HuH-7 (cell line): Measurements from ENCODE around the gene PRELID2.

Experiments used
- DNase-seq: peaks from one replicate; pipeline ENCODE4 v3.0.0; 2011; ENCODE audit warnings: low spot score

PRELID2 gene

DNA sequence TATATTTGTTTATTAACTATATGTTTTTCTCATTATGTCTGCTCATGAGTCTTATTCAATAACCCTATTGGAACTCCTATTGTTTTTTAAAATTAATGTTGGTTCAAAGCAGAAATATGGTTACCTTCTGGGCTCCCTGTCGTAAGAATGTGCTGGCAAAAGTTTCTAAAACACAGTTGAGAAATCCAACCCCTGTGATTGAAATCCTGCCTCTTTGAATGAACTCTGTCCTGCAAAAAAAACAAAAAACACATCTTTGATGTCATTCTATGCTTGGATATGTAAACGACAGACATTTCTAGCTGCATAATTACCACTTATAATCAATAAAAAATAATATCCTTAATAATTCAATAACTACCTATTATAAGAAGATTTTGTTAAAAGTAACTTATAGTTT, 38.8 kb downstream of the PRELID2 start:
- DNase-seq = no peak

DNA sequence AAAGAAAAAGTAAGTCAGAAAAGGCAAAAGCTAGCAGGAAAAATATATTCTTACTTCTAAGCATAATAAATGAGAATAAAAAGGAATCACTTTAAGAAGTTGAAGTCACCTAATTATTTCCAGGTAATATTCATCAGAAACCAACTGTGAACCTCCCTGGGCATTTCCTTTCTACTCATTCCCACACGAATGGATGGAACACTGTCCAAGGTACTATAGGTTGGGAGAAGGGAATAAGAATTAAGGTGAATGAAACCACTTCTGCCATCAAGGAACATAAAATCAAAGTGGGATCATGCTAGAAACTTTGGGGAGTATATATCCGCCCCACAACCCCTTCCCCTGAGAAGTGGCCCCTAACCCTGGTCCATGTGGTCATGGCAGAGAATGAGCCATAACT, 41.6 kb downstream of the PRELID2 start:
- no peak for DNase-seq

DNA sequence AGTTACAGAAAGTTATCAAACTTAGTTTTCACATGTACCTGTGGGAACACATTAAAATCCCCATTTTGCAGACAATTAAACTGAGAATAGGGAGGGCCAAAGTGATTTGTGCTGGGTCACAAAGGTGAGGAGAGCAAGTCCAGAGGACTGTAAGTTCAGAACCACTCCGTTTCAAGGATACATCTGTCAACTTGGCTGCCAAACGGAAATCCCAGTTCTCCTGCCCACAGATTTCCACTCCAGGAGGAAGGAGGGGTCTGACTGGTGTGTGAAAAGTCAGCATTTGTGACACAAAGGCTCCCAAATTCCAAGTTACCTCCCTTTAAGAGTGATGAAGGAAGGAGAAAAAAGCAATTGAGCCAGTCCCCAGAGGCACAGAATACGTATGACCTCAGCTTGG, 42.3 kb downstream of the PRELID2 start:
- no peak for DNase-seq

DNA sequence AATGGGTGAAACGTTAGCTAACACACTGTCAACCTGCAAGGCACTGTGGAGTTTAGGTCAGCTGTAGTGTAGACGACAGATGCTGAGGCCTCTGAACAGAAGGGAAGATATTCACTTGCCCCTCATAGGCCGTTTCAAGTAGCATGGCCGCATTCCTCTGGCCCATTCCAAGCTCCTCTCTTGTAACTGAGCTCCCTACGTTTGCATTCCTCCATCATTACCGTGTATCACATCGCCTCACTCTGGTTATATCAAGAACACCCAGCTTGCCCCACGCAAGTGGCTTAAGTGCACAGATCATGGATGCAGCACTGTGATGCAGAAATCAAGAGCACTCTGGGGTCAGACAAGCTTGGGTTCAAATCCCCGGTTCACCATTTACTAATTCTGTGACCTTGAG, 43.3 kb downstream of the PRELID2 start:
- no peak for DNase-seq

DNA sequence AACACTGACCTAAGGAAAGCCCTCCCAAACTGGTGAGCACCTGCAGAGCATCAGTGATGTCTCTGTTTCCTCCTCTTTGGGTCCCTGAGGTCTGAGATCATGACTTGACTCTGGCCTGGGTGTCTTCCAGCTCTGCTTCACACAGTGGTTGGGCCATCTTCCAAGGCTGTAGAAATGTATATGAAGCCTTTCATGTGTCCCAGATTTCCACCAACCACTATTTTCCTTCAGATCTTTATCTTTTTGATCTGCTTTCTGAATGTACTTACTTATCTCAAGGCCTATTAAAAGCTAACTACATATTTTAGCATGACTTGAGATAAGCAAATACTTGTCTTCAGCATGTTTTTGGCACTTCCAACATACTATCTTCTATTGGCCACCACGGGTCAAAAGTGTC, 47.1 kb downstream of the PRELID2 start:
- DNase-seq = no peak

DNA sequence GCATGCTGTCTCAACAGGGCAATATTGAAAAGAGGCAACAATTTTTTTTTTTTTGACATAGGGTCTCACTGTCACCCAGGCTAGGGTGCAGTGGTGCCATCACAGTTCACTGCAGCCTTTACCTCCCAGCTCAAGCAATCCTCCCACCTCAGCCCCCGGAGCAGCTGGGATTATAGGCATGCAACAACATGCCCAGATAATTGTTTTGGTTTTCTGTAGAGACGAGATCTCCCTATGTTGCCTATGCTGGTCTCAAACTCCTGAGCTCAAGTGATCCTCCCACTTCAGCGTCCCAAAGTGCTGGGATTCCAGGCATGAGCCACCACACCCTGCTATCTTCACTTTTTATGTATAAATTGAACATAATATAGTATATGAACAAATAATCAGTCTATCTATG, 47.6 kb downstream of the PRELID2 start:
- DNase-seq = no peak

DNA sequence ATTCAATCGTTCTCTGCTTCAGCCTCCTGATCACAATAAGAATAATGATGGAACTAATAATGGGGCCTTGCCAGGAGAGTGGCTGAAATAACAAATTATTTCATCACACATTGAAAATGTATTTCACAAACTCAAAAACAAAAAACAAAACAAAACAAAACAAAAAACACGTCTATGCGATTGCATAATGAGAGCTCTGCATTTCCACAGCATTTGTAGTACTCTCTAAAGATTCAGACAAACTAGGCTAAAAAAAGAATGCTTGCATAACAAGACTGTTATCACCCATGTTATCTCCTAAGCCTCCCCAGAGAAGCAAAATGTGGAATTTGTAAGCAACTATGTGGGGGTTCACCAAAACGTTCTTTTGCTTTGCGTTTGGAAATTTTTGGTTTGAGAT, 48.1 kb downstream of the PRELID2 start:
- no peak for DNase-seq

DNA sequence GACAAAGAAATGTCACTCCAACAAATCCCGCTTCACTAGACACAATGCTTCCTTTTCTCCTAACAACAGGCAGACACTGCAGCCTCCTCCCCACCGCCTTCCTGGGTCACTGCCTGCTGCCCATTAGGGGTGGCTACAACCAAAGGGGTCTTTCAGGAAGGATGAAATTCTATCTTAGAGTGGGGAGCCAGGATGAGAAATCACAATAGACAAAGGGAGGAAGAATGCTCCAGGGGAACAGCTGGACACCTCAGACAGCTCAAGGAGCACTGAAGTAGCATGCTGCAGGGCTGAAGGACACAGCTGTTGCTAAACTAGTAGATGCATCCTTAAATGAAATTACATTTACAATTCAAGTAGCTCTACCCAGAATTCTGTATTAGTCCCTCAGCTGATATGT, 54.2 kb downstream of the PRELID2 start:
- DNase-seq = no peak

DNA sequence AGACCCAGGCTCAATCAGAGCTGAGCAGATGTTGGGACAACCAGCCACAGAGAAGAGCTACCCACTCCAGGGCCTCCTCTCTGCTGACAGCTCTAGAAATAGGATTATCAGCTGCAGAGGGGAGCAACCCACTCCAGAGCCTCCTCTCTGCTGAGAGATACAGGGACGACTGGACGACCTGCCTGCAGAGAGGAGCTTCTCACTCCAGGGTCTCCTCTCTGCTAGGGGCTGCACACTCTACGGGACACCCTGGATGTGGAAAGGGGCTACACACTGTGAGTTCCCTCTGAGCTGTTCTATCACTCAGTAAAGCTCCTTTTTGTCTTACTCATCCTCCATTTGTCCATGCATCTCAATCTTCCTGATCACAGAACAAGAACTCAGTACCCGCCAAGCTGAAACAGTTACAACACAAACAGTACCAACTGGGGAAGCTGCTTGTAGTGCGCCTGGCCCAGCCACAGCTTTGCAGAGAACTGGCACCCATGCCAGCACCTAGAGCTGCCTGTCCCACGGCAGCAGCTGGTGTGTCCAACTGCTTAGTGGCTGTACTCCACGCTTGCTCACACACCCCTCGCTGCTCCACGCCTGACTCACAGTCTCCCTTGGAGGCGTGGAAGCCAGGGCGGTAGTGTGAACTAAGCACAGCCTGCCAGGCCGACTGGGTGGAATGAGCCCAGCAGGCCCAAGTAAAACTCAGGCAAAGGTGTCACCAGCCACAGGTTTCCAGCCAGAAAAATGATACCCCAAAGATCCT, 56.8 kb downstream of the PRELID2 start:
- DNase-seq = no peak

DNA sequence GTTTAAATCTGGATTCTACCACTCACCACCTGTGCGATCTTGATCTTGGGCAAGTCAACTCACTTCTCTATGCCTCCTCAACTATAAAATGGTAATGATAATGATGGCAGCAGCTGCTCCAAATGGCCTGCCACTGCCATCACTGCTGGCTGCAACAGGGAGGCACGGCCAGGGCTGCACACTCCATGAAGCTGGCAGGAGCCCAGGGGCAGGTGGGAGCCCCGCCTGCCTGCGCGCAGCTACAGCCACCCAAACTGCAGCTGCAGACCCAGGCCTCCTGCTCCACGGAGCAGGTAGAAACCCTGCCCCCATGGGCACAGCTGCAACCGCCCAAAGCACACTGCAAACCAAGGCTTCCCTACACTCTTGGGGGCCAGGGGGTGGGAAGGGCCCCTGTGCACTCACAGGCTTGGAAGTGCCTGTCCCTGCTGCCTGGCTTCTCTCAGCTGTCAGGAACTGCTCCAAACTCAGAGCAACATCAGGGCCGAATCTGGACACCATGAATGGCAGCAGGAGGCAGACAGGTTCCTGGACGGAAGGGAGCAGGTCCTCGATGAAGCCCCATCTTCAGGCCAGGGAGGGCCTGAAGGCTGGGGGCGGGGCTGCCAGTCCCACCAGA, 57.6 kb downstream of the PRELID2 start:
- DNase-seq = no peak

DNA sequence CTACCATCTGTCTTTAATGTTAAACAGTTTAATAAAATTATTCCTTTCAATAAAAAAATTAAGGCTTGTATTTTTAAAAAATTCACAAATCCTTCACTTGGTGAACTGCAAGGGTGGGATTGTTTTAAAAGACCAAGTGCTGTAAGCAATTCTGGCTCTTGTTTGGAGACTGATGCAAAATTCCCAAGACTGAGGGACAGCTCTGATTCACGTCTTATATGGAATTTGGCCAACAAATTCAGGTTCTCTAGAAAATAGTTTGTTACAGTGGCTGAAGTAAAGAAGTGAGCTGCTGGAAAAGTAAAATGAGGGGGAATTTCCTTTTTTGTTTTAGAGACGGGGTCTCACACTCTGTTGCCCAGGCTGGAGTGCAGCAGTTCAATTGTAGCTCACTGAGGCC, 58.3 kb downstream of the PRELID2 start:
- no peak for DNase-seq

DNA sequence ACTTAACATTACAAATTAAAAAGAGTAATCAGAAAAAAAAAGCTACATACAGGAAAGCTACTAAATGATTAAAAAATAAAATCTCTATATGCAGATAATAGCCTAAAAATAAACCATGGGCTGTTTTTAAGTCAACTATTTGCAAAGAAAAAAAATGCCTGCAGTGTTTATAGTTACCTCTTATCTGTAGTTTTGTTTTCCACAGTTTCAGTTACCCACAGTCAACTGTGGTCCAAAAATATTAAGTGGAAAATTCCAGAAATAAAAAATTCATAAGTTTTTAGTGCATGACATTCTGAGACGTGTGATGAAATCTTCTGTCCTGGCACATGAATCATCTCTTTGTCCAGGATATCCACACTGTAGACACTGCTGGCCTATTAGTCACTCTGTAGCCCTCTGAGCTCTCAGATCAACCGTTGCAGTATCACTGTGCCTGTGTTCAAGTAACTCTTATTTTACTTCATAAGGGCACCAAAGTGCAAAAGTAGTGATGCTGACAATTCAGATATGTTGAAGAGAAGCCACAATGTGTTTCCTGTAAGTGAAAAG, 59.2 kb downstream of the PRELID2 start:
- DNase-seq = no peak

DNA sequence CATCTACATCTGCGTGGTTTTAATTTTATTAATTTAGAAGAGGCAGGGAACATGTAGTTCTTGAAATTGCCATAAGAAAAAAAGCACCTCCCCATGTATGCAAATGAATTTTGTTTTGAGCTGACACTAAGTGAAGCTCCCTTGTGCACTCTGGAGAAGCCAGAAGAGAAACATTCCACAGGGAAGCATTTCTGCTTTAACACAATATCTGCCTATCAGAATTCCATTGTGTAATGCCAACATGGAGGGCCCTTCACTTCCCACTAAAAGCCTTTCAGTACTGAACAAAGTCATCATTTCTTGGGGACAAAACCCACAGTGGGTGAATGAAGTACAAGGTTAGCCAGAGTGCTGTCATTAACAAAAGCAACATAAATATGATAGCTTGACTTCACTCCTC, 59.7 kb downstream of the PRELID2 start:
- no peak for DNase-seq

DNA sequence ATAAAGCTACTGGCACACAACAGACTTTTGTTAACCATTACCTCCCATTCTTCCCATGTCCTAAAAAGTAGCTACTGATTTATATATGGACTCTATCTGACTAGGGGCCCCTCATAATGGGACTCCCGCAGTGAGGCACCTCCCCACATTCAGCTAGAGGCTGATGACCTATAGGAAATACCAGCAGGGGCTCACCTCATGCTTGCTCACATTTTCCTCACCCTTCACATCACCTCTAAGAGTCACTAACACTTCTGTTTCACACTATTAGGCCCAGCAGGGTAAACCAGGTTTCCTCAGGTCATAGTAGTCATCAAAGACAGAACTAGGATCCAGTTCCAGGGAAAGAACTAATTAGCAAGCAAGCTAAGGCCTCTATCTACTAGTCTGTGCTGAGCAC, 60.7 kb downstream of the PRELID2 start:
- no peak for DNase-seq

DNA sequence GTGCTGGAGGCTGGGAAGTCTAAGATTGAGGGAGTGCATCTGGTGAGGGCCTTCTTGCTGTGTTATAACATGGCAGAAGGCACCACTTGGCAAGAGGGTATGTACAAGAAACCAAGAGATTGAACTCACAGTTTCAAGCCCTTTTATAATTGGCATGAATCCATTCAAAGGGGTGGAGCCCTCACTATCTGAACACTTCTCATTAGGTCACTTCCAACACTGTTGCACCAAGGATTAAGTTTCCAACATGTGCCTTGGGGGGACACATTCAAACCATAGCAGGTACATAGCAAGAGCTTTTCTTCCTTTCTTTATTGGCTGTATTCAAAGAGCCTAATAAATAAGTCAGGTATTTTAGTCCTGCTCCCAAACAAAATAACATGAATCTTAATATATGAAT, 62.7 kb downstream of the PRELID2 start:
- no peak for DNase-seq

DNA sequence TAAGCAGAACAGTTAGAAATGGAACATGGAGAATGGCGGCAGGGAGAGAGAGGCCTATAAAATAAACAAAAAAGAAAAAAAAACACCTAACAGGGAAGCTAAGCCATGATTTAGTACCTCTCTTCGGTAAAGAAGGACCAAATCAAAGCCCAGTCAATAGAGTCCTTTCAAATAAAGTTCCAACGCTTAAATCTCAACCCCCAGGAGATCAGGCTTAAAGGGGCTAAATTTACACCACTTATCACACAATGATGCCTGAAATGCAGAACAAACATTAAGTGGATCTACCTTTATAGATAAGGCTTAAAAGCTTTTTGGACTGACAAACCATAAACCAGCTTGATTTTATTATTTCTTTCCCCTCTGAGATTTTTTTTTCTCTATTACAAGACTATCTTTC, 66.3 kb downstream of the PRELID2 start:
- no peak for DNase-seq

DNA sequence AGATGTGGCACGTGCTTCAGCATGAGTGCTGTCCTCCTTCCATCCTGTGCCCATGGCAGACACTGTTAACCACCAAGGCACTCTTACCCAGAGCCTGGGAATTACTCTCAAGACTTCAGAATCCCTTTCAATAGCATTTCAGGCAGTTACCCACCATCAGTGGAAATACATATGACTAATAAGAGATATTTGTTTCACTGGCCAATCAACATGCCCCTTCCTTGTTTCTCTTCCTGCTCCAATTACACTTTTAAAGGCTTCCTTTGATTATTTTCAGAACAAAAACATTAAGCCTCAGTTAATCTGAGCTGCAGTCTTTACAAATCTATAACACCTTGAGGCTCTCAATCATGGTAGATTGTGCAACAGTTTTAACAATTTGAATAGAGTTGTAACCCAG, 70.8 kb downstream of the PRELID2 start:
- DNase-seq = no peak

DNA sequence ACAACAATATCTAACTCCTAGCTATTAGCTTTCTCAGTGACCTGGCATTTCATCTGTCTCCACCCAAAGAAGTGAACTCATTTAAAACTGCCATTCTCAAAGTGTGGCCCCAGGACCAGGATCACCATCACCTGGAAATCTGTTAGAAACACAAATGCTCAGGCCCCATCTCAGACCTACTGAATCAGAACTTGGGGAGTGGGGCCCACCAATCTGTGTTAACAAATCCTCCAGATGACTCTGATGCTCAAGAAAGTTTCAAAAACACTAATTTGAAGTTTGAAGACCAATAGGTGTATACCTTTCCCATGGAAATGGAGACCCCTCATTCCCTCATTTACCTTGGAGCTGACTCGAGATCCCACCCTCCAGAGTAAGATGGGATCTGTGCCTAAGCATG, 72.3 kb downstream of the PRELID2 start:
- no peak for DNase-seq

DNA sequence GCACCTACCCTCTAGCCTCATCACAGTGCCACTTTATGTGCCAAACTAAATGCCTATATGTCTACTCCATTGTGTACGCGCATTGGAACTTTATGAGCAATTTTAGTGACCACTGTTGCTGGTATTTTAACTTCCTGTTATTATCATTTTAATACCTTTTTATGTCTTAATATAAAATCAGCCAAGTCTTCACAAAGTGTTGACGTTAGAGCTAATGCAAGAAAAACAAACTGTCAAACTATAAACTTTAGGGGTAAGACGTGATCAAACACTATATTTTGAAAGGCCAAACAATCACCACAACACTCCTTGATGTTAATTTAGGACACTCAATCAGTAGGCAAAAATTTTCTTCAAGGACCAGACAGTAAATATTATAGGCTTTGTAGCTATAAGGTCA, 73.9 kb downstream of the PRELID2 start:
- no peak for DNase-seq

DNA sequence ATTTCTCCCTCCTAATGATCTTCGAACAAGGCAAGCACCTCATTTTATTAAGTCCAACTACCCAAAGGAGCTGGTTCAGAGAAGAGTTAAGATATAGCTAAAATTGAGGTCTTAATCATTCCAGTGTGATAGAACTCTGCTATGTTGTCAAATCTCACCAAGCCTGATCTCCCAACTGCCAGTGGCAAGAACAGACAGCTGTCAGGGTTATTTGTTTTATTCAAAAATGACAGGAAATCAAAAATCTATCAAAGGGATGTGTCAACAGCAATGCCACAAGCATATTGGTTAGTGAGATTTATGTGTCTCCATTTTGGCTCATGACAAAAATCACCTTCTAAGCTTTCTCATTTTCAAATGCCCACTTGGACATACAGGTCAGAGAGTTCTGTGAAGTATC, 74.5 kb downstream of the PRELID2 start:
- DNase-seq = no peak

DNA sequence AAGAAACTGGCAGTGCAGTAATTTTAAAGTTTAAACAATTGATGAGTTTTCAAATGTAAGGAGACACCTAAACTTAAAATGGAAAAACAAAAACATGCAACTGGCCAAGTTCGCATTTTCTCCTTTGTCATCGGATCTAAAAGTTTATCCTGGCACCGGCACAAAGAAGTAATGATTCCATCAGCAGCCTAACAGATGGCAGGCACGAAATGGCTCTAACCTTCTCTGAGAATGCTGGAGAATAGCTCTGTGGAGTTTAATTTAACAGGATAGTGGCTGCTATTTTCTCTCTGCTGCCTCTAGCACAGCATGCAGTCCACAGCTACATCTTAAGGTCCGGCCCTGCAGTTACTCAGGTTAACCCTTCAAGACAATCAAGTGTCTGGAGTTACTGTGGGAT, 82.2 kb downstream of the PRELID2 start:
- no peak for DNase-seq

DNA sequence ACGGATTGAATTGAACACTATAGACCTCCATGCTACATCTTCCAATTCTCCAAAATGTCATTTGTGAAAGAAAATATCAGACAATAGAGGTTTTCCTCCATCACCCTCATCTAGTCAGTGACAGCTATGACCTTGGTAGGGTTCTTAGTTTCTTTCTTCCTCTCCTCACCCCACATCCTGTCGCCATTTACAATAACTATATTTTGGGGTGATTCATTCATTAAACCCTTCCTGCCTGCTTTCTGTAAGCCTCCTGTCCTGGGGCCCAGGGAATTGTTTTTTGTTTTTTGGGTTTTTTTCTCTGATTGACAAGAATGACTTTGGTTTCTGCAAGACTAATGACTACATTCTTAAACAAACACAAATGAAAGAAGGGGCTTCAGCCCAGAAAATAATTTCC, 82.6 kb downstream of the PRELID2 start:
- no peak for DNase-seq

DNA sequence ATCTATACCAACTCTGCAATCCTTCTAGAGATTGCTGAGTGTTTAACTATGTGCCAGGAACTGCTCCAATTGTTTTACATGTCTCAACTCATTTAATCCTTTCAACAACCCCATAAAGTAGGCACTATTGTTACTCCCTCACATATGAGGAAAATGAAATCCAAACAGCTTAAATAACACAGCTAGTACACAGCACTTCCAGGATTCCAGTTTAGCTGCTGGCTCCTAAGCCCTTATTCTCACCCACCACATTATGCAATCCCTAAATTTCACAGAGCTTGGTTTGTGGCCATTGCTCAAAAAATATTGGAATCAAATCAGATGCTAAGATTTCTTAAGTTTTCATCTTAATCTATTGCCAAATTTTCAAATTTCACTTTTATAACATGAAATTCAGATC, 84.9 kb downstream of the PRELID2 start:
- DNase-seq = no peak
